ENCODE measurements around the gene WNK2.

DNA sequence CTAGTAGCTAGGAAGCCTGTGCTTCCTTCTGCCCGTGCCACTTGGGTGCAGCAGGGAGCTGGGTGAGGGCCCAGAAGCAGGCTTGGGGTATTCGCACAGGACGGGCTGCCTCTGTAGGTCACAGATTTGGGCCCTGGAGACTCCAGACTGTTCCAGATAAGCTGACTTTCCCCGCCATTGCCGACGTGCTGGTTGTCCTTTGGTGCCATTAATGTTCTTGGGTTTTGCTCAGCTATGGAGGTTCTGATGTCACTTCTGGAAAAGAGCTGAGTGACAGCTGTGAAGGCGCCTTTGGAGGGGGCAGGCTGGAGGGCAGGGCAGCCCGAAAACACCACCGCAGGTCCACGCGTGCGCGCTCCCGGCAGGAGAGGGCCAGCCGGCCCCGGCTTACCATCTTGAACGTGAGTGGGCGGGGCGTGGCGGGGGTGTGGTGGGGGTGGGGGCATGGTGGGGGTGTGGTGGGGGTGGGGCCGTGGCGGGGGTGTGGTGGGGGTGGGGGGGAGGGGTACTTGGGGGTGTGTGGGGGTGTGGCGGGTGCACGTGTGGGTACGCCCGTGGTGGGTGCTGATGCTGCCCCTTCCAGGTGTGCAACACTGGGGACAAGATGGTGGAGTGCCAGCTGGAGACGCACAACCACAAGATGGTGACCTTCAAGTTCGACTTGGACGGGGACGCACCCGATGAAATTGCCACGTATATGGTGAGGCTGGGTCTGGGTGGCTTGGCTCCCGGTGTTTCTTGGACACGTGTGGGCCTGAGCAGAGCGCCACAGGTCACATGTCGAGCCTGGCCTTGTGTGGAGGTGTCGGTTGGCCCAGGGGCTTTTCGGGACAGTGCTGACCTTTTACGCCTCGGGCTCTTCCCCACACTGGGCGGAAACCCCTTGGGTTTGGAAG is 79.6 kb downstream of the WNK2 start:
- TF ChIP-seq POLR2A (IDR thresholded peaks at IDR 0.05) (no peak), CTCF (IDR thresholded peaks at IDR 0.05) (no peak)
